Superior temporal gyrus (tissue), 1 donor: Measurements from ENCODE around the gene CALCOCO1.
"Not testable (repeated sequence)": the region's sequence is repeated elsewhere in the genome, so short reads cannot be mapped to it uniquely, and the experiment has no call there.

Experiments
- DNase-seq: peaks from one replicate; pipeline ENCODE4 v3.0.0-alpha.2; 2016; ENCODE audit errors: extremely low spot score

The CALCOCO1 gene

GRCh38 chr12:53733807-53734200 lies 6.6 kb upstream of the CALCOCO1 start:
- no peak for DNase-seq

GRCh38 chr12:53733051-53733806 lies 6.0 kb upstream of the CALCOCO1 start:
- DNase-seq: no peak

GRCh38 chr12:53729644-53730043 lies 2.4 kb upstream of the CALCOCO1 start:
- DNase-seq: no peak

GRCh38 chr12:53728206-53728605 lies 954 bp upstream of the CALCOCO1 start:
- DNase-seq: no peak

GRCh38 chr12:53726946-53727309 lies 324 bp downstream of the CALCOCO1 start:
- no peak for DNase-seq

GRCh38 chr12:53726341-53726740 lies 911 bp downstream of the CALCOCO1 start:
- DNase-seq: no peak

GRCh38 chr12:53725824-53726223 lies 1.4 kb downstream of the CALCOCO1 start:
- DNase-seq: no peak

- no peak for DNase-seq
Observed at GRCh38 chr12:53722450-53723041, 4.7 kb downstream of the CALCOCO1 start.

- no peak for DNase-seq
Observed at GRCh38 chr12:53720946-53721345, 6.3 kb downstream of the CALCOCO1 start.

- DNase-seq: no peak
Observed at GRCh38 chr12:53719649-53720048, 7.6 kb downstream of the CALCOCO1 start.

GRCh38 chr12:53718567-53718966 lies 8.7 kb downstream of the CALCOCO1 start:
- not testable (repeated sequence) for DNase-seq

GRCh38 chr12:53717319-53717718 lies 9.9 kb downstream of the CALCOCO1 start:
- no peak for DNase-seq

- DNase-seq: no peak
Observed at GRCh38 chr12:53714004-53714403, 13.2 kb downstream of the CALCOCO1 start.

GRCh38 chr12:53713516-53713915 lies 13.7 kb downstream of the CALCOCO1 start:
- DNase-seq: no peak

GRCh38 chr12:53712059-53712643 lies 15.1 kb downstream of the CALCOCO1 start:
- no peak for DNase-seq

- DNase-seq: no peak
Observed at GRCh38 chr12:53710091-53710490, 17.2 kb downstream of the CALCOCO1 start.

GRCh38 chr12:53709671-53710070 lies 17.6 kb downstream of the CALCOCO1 start:
- no peak for DNase-seq

- DNase-seq: no peak
Observed at GRCh38 chr12:53706080-53706479, 21.2 kb downstream of the CALCOCO1 start.

GRCh38 chr12:53703756-53704155 lies 23.5 kb downstream of the CALCOCO1 start:
- DNase-seq: no peak

GRCh38 chr12:53701518-53702264 lies 25.6 kb downstream of the CALCOCO1 start:
- DNase-seq: peak; percentile 86

GRCh38 chr12:53700567-53700966 lies 26.7 kb downstream of the CALCOCO1 start:
- DNase-seq: peak; percentile 55

- DNase-seq: no peak
Observed at GRCh38 chr12:53699678-53700025, 27.6 kb downstream of the CALCOCO1 start.
